ENCODE measurements around the gene OXLD1.

DNA sequence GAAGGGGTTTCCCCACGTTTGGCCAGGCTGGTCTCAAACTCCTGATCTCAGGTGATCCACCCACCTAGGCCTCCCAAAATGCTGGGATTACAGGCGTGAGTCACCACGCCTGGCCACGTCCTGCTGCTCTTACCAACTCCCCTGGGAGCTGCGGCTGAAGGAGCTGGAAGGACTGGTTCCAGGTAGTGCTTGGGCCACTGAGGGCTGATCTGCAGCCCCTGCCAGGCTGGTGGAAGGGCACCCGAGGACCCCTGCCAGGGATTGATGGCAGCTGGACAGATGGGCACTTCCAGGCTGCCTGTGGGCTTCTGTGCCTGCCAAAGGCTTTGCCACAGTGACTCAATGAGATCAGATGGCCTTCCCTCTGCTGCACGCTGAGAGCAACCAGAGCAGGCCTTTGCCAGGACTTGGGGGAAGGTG, 2.3 kb downstream of the OXLD1 start:
- TF ChIP-seq, protein P1, sequence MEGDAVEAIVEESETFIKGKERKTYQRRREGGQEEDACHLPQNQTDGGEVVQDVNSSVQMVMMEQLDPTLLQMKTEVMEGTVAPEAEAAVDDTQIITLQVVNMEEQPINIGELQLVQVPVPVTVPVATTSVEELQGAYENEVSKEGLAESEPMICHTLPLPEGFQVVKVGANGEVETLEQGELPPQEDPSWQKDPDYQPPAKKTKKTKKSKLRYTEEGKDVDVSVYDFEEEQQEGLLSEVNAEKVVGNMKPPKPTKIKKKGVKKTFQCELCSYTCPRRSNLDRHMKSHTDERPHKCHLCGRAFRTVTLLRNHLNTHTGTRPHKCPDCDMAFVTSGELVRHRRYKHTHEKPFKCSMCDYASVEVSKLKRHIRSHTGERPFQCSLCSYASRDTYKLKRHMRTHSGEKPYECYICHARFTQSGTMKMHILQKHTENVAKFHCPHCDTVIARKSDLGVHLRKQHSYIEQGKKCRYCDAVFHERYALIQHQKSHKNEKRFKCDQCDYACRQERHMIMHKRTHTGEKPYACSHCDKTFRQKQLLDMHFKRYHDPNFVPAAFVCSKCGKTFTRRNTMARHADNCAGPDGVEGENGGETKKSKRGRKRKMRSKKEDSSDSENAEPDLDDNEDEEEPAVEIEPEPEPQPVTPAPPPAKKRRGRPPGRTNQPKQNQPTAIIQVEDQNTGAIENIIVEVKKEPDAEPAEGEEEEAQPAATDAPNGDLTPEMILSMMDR (IDR thresholded peaks at IDR 0.05): no peak
- no peak for TF ChIP-seq POLR2A (IDR thresholded peaks at IDR 0.05)

All from esophagus squamous epithelium (tissue), 4 donors.